Embryonic facial prominence (tissue), 1 donor: ENCODE results near the gene B4GALT5.

Source experiments
- DNase-seq: peaks from one replicate; pipeline ENCODE4 v3.0.0-alpha.2; 2016; ENCODE audit errors: extremely low spot score

The B4GALT5 gene

DNA sequence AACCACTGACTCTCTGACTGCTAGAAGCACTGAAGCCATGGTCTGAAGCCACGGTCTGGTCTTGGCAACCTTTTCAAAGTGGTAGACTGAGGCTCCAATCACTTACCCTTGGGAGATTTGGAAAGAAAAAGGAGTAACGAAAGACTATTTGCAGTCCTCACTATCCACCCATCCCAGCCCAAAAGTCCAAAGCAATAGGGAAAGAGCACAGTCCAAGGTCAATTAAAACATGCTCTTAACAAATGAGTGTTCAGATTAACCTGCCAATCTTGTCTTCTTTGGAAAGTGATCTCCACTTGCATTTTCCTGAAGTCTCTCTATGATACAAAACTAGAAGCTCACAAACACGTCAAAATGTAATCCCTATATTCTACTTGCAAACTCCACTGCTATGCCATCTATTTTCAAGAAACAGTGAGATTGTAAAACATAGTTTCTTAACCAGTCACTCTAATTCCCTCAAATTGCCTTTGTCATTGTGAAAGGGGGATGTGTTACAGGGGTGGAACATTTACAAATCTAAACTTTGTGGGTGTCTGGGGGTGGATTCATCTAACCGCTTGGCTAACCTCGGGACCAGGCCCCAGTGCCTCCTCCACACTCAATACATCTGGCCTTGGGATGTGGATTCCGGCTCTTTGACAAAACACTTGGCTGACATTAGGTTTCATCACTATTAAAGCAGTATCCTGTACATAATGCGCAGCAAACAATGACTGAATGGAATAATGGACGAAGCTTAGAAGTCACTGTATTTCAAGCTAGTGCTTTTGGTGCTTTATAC lies 56.4 kb downstream of the B4GALT5 start:
- DNase-seq = no peak

DNA sequence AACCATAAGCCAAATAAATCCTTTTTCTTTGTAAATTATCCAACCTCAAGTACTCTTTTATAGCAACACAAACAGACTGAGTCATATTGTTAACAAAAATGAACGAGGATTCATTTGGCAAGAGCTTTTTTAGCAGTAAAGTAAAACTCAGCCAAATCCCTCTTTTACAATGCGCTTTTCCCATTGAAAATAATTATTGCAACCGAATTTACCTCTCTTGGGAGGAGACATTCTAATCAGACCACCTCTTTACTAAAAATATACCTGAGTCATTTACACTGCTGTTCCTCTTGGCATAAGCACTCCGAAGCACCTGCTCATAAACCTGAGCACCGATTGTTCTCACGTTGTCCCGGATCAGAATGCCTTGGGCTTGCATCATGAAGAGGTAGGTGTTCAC lies 57.4 kb downstream of the B4GALT5 start:
- no peak for DNase-seq

DNA sequence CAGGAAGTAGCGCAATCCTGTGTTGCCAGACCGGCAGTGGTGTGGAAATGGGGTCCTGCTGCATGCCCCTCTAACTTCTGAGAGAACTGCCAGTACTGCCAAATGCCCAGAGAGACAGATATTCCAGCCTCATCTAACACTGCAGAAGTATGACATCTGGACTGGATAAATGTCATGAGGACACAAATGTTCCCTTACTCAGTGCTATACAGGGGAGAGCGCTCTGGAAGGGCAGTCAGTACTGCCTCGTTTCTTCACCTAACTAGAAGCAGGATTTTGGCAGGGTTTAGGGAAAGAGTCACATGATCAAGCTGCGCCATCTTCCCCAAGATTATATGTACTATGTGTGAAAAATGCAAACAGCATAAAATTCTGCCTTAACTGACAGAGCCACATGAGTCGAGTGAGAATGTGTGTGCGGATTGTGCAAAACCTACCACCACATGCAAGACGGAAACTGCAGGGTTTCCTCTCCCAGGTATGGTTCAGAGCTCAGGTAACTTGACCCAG lies 59.7 kb downstream of the B4GALT5 start:
- no peak for DNase-seq

DNA sequence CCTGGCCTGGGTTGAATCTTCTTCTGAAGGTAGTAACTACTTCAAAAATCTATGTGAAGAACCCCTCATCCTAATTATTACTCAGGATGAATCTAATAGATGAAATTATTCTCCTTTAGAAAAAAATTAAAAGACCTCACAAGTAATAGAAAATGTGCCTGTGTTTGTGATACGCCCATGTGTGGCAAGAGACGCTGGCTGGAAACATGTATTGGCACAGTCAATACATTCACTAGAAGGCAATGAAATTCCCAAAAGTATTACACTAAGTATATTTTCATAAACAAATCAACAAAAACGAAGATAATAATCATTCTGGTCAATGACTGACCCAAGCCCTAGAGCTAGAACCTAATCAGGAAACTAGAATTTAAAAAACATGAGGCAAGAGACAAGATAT lies 64.0 kb downstream of the B4GALT5 start:
- no peak for DNase-seq

DNA sequence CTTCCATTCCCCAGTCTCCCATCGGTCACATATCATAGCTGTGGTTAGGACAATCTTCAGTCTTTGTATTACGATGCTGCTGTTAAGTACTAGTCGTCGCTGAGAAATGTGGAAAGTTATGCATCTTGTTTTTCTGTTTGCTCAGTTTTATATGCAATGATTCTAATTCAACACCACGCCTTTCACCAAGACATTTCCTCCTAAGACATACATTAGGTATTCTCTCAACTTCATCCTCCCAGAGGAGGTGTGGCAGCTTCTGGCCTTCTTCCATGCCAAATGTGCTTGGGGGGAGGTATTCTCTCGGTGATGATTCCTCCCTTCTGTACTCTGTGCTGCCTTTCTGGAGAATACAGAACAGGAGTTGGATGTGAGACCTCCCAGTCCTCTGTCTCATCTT lies 66.1 kb downstream of the B4GALT5 start:
- no peak for DNase-seq

DNA sequence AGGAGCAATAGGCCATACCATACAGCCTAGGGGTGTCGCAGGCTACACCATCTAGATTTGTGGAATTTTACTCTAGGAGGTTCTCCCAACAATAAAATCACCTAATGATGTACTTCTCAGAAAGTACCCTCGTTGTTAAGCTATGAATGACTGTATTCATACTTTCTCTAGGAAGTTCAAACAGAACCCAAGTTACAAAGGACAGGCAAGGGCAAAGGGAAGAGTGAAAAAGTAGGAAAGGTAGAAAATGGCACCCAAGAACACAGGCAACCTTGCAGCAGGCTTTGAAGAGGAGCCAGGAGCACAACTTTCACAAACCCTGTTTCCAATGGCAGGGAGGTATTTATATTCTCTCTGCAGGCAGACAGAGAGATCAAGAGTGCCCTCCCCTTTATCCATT lies 67.2 kb downstream of the B4GALT5 start:
- no peak for DNase-seq

DNA sequence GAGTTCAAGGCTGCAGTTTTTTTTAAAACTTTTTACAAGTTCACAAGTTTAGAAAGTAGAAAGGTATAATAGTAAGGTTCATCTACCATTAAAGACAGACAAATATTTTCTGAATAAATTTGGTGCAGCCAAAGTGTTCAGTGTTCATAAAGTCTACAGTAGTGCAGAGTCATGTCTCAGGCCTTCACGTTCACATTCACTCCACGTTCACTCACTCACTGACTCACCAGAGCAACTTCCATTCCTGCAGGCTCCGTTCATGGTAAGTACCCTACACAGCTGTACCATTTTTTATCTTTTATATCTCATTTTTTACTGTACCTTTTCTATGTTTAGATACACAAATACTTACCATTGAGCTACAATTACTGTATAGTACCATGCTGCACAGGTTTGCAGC lies 67.6 kb downstream of the B4GALT5 start:
- DNase-seq = no peak

DNA sequence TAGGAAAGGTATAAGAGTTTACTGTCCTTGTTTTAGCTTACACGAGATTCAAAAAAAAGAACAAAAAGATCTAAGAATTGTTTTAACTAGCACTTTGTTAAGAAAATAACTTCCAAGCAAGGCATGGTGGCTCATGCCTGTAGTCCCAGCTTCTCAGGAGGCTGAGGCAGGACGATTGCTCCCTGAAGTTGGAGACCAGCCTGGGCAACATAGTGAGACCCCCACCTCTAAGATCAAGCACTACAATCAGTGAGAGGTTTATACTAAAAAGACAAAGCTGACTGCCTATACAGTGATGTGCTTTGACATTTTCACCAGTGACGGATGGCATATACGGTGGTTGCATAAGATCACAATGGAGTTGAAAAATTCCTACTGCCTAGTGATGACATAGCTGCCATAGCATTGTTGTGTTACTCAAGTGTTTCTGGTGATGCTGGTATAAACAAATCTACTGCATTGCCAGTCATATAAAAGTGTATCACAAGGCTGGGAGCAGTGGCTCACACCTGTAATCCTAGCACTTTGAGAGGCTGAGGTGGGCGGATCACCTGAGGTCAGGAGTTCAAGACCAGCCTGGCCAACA lies 68.6 kb downstream of the B4GALT5 start:
- no peak for DNase-seq

DNA sequence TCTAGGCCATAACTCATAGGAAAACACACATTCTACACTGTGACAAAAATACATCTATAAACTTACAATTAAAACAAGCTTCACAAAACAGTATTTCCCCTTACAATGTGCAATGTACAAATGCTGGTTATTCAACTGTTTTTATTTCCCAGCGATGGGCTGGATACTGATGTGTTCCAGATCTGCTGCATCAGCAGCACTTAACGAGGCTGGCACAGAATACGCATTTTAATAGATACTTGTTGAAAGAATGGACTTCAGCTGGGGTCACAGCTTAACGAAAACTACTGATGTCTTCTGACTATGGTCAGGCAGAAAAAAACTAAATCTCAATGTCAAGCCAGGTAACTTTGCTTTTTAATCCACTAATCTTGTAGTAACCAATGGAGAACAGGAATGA lies 70.9 kb downstream of the B4GALT5 start:
- no peak for DNase-seq

DNA sequence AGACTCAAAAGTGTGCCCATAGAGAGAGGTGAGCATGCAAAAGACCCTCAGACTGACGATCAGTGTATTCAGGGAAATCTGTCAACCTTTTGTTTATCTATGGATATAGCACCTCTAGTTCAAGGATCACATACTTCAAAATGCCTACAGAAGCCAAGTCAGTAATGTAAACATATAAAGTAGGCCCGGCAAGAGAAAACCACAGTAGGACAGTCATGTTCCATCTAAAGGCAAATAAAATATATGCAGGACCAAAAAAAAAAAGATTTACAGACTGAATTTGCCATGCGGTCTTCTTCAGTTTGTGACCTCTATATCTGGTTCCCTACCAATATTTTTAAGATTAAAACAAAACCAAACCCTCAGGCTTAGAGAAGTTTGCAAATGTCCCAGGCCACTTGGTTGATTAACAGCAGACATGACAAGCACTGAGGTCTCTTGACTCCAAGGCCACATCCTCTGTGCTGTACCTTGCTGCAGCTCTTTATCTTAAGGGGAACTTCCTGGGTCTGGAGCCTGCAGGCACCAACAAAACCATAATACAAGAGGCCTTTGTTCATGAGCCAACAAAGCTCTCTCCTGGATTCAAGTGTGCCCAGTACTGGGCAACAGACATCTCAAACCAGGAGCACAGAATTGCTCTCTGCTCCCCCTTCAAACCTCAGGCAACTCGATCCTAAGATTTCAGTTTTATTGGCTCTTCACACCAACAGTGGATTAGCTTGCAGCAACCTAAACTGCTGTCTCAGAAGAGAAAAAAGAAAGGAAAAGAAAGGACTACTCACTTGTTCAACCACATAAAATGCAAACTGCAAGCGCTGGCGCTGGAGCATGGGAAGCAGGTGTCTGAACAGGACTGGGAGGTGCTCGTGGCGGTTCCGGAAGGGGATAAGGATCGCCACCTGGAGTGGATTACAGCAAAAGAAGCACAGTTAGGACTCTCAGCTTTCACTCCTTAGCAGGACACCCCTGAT lies 71.7 kb downstream of the B4GALT5 start:
- no peak for DNase-seq

DNA sequence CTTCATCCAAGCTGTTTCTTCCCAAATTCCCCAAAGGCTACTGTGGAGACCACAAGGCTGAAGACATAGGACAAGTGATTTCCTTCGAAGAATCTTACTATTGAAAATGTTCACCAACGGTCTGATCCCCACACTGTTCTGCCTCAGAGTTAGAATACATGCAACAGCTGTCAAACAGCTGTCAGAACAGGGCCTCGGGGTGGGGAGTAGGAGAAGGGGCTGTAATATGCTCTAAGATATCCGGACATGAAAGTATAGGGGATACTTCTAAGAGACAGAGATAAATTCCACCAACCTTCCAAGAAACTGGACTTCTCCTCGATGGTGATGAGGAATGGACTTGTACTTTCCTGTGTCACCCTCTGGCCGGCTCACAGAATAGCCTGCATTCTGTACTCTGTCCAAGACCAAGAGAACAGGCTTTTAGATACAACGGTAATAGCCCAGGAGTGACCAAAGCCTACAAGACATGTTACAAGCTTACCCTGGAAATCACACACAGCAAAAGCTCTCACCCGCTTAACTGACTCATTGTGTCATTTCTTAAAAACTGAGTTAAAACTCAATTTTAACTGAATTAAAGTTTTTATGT lies 76.5 kb downstream of the B4GALT5 start:
- no peak for DNase-seq

DNA sequence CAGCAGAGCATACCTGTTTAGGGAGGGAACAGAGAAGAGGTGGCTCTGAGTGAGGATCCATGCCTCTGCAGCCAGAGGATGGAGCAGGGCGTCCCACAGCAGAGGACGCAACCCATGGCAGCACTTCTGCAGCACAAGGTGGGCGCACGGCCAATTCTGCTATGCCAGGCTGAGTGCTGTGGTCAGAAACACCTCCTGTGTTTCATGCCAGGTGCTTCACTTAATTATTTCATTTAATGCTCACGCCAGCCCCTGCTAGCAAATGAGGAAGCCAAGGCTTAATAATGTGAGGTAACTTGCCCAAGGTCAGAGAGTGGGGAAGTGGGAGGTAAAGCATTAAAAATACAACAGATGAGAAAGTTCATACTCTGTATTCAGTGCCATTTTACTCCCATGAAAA lies 77.2 kb downstream of the B4GALT5 start:
- DNase-seq = no peak

DNA sequence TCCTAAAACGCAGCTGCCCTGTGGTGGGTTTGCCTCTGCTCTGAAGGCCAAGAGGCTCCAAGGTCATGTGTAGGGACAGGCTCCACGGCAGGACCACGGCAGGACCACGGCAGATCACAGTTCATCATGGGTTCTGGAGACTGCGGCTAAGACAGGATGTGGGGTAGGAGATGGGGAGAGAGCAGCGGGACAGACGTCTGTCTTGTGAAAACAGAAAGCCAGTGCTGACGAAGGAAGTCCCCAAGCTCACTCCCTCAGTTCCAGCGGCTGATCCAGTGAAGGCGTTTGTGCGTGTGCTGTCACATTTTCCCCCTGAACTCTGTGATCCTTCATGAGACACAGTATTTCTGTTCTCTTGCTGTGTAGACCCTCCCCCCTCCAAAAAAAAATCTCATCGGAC lies 77.8 kb downstream of the B4GALT5 start:
- DNase-seq = no peak

DNA sequence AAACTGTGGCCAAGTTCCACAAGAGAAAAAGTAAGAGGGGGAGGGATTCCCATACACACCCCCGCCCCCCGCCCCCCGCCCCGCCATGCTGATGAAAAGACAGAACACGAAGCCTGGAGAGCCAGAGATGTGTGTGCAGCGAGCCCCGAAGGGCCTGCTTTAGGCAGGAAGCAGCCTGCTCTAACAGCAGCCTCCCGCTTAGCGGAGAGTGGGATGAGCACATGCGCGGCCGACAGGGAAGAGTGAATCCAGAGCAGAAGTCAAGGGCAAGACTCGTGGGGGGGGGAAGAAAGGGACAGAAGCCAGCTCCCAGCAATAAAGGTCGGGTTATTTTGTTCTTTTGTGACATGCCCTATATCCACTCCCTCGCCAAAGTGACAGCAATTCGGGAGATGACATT lies 78.5 kb downstream of the B4GALT5 start:
- DNase-seq = no peak

DNA sequence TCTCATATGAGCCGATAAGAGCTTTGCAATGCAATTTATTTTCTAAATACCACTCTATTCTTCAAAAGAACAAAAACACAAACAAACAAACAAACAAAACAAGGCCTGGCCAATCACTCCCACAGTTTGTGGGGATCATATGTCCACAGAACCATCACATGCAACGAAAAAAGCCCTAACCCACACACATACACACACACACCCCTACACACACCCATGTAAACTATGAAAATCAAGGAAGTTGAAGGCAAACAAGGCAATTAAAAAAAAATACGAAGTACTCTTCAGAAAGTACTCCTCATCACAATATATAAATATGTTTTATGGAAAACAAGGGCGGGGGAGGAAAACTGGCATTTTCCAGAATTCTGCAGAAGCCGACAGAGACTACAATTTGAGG lies 79.6 kb downstream of the B4GALT5 start:
- DNase-seq = no peak

DNA sequence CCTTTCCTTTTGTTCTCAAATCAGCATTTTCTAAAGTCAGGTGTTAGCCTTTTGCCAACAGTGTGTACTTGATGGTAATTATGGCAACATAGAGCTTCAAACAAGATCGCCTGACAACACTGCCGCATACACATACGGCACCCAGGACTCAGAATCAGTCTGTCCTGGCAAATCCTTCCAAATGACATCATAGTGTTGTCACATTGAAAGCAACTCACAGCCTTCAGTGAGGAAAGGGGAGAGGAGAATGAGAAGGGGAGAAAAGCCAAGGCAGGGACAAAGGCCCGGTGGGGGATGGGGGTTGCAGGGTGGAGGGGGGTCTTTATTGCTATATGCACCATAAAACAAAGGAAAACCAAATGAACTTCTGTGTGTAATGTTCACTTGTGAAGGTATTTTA lies 80.0 kb downstream of the B4GALT5 start:
- no peak for DNase-seq

DNA sequence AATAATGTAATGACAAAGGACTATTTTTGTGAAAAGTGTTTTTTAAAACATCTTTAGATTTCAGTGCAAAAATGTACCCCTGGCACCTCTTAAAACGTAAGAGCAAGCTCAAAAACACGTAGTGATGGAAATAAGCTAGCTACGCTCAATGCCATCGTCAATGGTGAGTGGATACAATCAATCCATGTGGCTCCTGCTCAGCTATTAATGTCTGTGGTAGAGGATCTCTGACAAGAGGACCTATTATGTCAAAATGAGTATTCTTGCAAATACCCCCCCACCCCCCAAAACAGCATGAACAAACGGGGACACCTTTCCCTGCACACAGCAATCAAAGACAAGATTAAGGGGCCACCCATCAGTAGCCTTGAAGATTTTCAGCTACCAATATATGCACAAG lies 80.7 kb downstream of the B4GALT5 start:
- no peak for DNase-seq

DNA sequence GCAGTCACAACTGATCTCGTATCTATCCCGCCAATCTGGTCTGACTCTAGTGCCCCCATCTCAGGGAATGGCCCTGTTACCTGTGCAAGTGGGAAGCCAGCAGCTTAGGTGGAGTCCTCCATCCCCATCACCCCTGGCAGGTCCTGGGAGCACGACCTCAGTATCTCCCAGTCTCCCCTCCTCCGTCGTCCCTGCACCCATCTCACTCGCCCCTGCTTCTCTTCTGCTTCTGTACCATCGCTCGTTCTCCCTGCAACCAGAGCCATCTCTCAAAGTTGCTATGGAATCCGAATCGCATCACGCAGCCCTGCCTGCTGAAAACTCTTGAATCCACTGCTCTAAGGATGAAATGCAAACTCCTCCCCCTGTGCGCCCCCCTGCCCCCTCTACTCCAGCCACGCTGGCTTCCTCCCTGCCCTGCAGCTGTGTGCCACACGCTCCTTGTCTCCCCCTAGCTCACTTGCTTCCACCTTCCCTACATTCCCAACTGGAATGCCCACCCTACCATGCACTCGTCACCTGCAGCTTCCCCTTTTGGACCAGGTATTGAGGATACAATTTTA lies 81.7 kb downstream of the B4GALT5 start:
- DNase-seq = no peak

DNA sequence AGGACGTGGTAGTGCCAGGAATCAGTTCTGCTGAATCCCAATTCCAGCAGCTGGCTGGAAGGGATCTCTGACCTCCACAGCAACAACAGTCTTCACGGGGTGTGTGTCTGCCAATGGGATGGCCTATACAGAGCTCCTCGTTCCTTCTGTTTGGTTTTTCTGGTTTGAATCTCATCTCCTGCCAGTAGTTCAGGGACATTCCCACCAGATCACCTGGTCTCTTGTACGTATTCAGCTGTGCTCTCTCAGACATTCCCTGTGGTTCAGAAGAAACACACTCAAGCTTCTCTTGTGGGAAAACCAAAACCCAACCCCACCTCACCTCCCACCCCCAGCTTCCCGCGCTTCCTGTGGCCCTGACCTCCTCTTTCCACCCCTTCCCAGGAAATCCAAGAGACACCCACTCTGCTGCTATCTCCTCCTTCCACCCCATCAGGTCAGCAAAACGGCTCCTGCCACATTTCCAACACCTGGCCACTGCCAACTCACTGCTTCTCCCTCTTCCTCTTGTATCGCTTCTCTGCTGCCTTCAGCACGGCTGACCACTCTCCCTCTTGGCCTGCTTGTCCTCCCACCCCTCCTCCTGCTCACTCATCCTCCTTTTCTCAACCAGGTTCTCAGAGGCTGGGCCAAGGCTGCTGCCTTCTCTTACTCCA lies 82.5 kb downstream of the B4GALT5 start:
- DNase-seq = no peak

DNA sequence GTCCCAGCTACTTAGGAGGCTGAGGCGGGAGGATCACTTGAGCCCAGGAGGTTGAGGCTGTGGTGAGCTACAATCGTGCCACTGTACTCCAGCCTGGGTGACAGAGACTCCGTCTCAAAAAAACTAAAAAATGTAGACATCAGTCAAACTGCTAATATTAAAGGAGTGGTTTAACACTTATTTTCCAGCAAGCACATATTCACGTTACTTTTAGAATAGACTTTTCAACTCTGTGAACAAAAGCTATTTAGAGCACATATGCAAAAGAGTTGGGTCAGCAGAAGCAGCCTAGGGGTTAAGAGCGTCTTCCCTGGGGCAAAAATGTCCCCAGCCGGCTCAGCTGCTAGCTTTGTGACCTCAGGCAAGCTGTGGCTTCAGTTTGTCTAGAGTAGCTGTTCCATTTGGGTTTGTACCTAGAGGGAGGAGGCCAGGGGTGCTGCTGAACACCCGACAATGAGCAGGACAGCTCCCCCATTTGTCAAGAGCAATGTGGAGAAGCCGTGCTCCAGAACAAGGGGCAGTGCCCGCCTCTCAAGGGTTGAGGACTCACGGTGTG lies 83.2 kb downstream of the B4GALT5 start:
- DNase-seq = no peak

DNA sequence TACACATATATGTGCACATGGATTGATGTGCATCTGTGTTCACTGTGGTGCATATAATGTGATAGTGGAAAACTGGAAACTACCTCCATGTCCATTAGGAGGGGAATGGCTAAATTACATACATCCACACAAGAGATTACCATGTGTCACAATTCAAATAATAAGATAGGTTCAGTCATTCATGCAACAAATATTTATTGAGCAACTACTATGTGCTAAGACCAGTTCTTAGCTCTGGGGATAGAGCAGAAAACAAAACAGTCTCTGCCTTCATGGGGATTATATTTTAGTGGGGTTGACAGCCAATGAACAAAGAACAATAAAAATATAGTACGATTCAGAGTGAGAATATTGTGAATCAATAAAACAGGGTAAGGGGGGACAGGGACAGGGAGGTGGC lies 84.1 kb downstream of the B4GALT5 start:
- no peak for DNase-seq
